Measurements from ENCODE around the gene TRIM10. TPM values are rescaled to one million over a fixed set of nuclear protein-coding genes. Genes with fewer than 3 reads are reported as not detected.
"Not testable (repeated sequence)": the region's sequence is repeated elsewhere in the genome, so short reads cannot be mapped to it uniquely, and the experiment has no call there.

Gene TRIM10
- total RNA-seq, 1 experiment from 2014 or later: 0.95 TPM

DNA sequence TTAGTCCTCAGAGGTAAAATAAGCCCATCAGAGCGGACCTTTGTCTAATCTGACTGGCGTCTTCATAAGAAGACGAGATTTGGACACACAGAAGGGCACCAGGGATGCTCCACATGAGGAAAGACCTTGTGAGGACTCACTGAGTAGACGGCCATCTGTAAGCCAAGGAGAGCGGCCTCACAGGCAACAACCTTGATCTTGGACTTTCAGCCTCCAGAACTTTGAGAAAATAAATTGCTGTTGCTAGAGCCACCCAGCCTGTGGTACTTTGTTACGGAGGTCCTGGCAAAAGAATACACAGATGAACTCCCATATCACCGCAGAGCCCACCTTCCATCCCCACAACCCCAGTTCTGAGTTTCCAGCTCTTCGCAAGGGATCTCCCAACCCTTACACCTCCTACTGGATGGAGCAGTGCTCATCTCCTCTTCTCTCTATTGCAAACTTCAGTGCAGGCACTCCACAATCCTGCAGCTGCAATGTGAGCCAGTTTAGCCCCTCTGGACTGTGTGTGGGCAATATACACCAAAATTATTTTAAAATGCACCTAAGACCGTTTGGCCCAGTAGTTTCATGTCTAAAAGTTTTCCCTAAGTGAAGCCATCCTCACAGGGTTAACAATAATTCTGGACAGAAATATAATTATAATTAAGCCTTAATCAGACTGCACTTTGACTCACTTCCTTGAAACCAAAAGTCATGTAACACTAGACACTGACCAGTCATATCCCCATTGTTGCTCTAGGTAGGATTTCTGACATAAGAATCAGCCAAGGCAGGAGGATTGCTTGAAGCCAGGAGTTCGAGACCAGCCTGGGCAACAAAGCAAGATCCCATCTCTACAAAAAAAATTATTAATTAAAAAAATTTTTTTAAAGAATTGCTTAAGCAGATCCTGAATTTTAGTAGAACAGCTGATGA lies 39.3 kb downstream of the TRIM10 start:
- peaks cover 35% of the 10 kb centered on the region for H3K4me1 ChIP-seq
- TF ChIP-seq, protein P1, sequence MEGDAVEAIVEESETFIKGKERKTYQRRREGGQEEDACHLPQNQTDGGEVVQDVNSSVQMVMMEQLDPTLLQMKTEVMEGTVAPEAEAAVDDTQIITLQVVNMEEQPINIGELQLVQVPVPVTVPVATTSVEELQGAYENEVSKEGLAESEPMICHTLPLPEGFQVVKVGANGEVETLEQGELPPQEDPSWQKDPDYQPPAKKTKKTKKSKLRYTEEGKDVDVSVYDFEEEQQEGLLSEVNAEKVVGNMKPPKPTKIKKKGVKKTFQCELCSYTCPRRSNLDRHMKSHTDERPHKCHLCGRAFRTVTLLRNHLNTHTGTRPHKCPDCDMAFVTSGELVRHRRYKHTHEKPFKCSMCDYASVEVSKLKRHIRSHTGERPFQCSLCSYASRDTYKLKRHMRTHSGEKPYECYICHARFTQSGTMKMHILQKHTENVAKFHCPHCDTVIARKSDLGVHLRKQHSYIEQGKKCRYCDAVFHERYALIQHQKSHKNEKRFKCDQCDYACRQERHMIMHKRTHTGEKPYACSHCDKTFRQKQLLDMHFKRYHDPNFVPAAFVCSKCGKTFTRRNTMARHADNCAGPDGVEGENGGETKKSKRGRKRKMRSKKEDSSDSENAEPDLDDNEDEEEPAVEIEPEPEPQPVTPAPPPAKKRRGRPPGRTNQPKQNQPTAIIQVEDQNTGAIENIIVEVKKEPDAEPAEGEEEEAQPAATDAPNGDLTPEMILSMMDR (IDR thresholded peaks at IDR 0.05; ENCODE audit: insufficient read depth in 1 of 2, low read depth in 1 of 2, low read length in 1 of 2, severe bottlenecking in 1 of 2, unreplicated experiment in 1 of 2): no peak
- no TSS peak for BruUV-seq (replicated peaks)

DNA sequence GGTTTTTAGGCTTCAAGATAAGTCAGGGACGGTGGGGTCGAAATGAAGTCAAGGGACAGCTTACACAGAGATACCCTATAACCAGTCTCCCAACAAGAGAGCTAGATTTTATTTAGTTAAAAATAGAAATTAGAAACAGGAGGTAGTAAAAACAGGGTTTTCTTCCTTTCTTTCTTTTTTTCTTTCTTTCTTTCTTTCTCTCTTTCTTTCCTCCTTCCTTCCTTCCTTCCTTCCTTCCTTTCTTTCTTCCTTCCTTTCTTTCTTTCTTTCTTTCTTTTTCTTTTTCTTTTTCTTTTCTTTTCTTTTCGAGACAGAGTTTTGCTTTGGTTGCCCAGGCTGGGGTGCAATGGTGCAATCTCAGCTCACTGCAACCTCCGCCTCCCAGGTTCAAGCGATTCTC lies 42.3 kb downstream of the TRIM10 start:
- H3K27me3 Mint-ChIP-seq (ENCODE audit: insufficient read depth, unreplicated experiment); intact Hi-C loops (cut with micrococcal nuclease; ENCODE audit: unreplicated experiment); H3K27me3 ChIP-seq (replicated peaks; ENCODE audit: control insufficient read depth, insufficient read depth, low read length); DNase-seq; H3K4me3 ChIP-seq (ENCODE audit: low read depth, low read length); H3K36me3 Mint-ChIP-seq (ENCODE audit: insufficient read depth, unreplicated experiment); H3K36me3 ChIP-seq (ENCODE audit: control insufficient read depth, insufficient read depth, low read length); CTCF ChIA-PET; POLR2A ChIA-PET; BruUV-seq (replicated peaks); H3K9me3 ChIP-seq; H3K4me3 Mint-ChIP-seq (ENCODE audit: unreplicated experiment); H3K9me3 Mint-ChIP-seq (ENCODE audit: unreplicated experiment): not testable (repeated sequence)
- peaks cover 36% of the 10 kb centered on the region for H3K4me1 ChIP-seq
- Mint-ChIP-seq H3K4me1 (ENCODE audit: low read depth, unreplicated experiment) (peaks cover 29% of the 10 kb centered on the region), H3K27ac (ENCODE audit: unreplicated experiment) (peak overlapping the region; percentile 54)

More for the DNA sequence above, 39.3 kb downstream of the TRIM10 start:
- no peak overlapping the region for H3K4me3 ChIP-seq (ENCODE audit: low read depth, low read length)
- no peak overlapping the region for H3K4me3 Mint-ChIP-seq (ENCODE audit: unreplicated experiment)
- H3K27me3 ChIP-seq (replicated peaks; ENCODE audit: control insufficient read depth, insufficient read depth, low read length): no peaks in the 10 kb centered on the region
- H3K4me1 Mint-ChIP-seq (ENCODE audit: low read depth, unreplicated experiment): peaks cover 28% of the 10 kb centered on the region
- intact Hi-C loops (cut with micrococcal nuclease; ENCODE audit: unreplicated experiment): no loop called here
- H3K36me3 Mint-ChIP-seq (ENCODE audit: insufficient read depth, unreplicated experiment): no peaks in the 10 kb centered on the region
- ChIA-PET POLR2A (no interaction called here), CTCF (interaction anchor here (1.5 kb wide), 1 partner anchor 19 kb away, joined by 8 read pairs; no protein-coding TSS in a partner anchor)
- H3K27me3 Mint-ChIP-seq (ENCODE audit: insufficient read depth, unreplicated experiment): no peaks in the 10 kb centered on the region
- no peak overlapping the region for H3K27ac Mint-ChIP-seq (ENCODE audit: unreplicated experiment)
- no peaks in the 10 kb centered on the region for H3K36me3 ChIP-seq (ENCODE audit: control insufficient read depth, insufficient read depth, low read length)
- H3K9me3 ChIP-seq: no peaks in the 10 kb centered on the region
- no peaks in the 10 kb centered on the region for H3K9me3 Mint-ChIP-seq (ENCODE audit: unreplicated experiment)
- DNase-seq: no peak

DNA sequence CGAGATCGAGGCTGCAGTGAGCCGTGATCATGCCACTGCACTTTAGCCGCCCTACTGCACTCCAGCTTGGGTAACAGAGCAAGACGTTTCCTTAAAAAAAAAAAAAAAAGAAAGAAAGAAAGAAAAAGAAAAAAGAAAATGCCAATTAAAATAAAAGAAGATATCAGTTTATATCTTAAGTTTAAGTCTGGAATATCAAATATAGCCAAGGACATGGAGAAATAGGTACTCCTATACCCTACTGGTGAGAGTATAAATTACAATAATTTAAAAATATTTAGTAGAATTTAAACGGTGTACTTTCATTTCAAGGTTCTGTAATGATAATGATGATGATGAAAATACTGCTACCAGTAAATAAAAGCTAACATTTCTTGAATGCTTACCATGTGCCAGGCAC lies 44.3 kb downstream of the TRIM10 start:
- ChIA-PET CTCF (interaction anchor here (0.6 to 0.7 kb wide), 2 partner anchors 28 to 131 kb away, joined by 3 to 11 read pairs; no protein-coding TSS in a partner anchor), POLR2A (no interaction called here)
- no TSS peak for BruUV-seq (replicated peaks)
- Mint-ChIP-seq H3K27me3 (ENCODE audit: insufficient read depth, unreplicated experiment) (no peaks in the 10 kb centered on the region), H3K36me3 (ENCODE audit: insufficient read depth, unreplicated experiment) (no peaks in the 10 kb centered on the region), H3K4me1 (ENCODE audit: low read depth, unreplicated experiment) (peaks cover 35% of the 10 kb centered on the region), H3K9me3 (ENCODE audit: unreplicated experiment) (no peaks in the 10 kb centered on the region), H3K4me3 (ENCODE audit: unreplicated experiment) (no peak overlapping the region), H3K27ac (ENCODE audit: unreplicated experiment) (no peak overlapping the region)
- intact Hi-C loops (cut with micrococcal nuclease; ENCODE audit: unreplicated experiment): no loop called here
- peaks cover 37% of the 10 kb centered on the region for H3K4me1 ChIP-seq
- H3K9me3 ChIP-seq: no peaks in the 10 kb centered on the region
- H3K36me3 ChIP-seq (ENCODE audit: control insufficient read depth, insufficient read depth, low read length): no peaks in the 10 kb centered on the region
- no peaks in the 10 kb centered on the region for H3K27me3 ChIP-seq (replicated peaks; ENCODE audit: control insufficient read depth, insufficient read depth, low read length)
- TF ChIP-seq, protein P1 (IDR thresholded peaks at IDR 0.05; ENCODE audit: insufficient read depth in 1 of 2, low read depth in 1 of 2, low read length in 1 of 2, severe bottlenecking in 1 of 2, unreplicated experiment in 1 of 2): no peak
- no peak for DNase-seq
- H3K4me3 ChIP-seq (ENCODE audit: low read depth, low read length): no peak overlapping the region

Data from Caco-2 (cell line).